ENCODE measurements around the gene RTN4RL2. TPM values are rescaled to one million over a fixed set of nuclear protein-coding genes. Genes with fewer than 3 reads are reported as not detected.

Gene RTN4RL2
- total and polyA plus RNA-seq, 9 of the 15 experiments (the other 6 are each of a cell fraction or from before 2014, with no cell fraction given) = 0.06 to 1.9 (median 0.34) TPM; not detected in 4

DNA sequence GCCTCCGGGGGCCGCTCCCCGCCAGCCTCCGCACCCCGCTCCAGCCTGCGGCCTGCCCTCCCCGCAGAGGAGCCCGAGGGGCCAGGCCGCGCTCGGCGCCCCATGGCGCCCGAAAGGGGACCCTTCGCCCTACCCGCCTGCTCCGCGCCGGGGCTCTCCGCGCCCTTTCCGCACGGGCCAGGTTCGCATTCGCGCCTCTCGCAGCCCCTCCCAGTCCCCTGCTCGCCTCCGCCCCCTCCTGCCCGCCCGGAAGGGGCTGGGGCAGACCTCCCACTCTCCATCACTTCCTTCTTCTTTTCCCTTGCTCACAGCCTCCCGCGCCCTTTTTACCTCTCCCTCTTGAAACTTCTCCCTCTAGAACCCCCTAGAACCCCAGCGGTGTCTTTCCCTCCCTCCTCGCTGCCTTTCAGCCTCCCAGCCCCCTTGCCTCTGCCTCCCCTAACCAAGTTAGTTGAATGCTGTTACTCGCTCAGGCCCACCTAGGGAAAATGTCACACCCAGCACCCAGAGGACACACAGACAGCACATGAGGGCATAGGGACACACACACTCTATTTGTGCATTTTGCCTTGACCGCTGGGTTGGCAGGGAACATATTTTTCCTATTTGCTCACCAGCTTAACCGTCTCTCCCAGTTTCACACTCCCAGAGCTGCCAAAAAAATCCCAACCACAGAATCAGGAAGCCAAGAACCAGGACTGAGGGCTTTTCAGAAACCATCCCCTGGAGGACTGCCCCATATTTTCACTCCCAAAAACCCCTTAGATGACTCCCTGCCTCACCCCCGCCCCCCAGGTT lies 33.2 kb upstream of the RTN4RL2 start, which contains the start of gene SLC43A3 (continued):
- TF ChIP-seq, protein P1, sequence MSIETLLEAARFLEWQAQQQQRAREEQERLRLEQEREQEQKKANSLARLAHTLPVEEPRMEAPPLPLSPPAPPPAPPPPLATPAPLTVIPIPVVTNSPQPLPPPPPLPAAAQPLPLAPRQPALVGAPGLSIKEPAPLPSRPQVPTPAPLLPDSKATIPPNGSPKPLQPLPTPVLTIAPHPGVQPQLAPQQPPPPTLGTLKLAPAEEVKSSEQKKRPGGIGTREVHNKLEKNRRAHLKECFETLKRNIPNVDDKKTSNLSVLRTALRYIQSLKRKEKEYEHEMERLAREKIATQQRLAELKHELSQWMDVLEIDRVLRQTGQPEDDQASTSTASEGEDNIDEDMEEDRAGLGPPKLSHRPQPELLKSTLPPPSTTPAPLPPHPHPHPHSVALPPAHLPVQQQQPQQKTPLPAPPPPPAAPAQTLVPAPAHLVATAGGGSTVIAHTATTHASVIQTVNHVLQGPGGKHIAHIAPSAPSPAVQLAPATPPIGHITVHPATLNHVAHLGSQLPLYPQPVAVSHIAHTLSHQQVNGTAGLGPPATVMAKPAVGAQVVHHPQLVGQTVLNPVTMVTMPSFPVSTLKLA (conservative IDR thresholded peaks at IDR 0.05) = peak in 1 of 2 experiments; percentile 34; a peak in 1 of 4 replicates
- TF ChIP-seq, protein P2, sequence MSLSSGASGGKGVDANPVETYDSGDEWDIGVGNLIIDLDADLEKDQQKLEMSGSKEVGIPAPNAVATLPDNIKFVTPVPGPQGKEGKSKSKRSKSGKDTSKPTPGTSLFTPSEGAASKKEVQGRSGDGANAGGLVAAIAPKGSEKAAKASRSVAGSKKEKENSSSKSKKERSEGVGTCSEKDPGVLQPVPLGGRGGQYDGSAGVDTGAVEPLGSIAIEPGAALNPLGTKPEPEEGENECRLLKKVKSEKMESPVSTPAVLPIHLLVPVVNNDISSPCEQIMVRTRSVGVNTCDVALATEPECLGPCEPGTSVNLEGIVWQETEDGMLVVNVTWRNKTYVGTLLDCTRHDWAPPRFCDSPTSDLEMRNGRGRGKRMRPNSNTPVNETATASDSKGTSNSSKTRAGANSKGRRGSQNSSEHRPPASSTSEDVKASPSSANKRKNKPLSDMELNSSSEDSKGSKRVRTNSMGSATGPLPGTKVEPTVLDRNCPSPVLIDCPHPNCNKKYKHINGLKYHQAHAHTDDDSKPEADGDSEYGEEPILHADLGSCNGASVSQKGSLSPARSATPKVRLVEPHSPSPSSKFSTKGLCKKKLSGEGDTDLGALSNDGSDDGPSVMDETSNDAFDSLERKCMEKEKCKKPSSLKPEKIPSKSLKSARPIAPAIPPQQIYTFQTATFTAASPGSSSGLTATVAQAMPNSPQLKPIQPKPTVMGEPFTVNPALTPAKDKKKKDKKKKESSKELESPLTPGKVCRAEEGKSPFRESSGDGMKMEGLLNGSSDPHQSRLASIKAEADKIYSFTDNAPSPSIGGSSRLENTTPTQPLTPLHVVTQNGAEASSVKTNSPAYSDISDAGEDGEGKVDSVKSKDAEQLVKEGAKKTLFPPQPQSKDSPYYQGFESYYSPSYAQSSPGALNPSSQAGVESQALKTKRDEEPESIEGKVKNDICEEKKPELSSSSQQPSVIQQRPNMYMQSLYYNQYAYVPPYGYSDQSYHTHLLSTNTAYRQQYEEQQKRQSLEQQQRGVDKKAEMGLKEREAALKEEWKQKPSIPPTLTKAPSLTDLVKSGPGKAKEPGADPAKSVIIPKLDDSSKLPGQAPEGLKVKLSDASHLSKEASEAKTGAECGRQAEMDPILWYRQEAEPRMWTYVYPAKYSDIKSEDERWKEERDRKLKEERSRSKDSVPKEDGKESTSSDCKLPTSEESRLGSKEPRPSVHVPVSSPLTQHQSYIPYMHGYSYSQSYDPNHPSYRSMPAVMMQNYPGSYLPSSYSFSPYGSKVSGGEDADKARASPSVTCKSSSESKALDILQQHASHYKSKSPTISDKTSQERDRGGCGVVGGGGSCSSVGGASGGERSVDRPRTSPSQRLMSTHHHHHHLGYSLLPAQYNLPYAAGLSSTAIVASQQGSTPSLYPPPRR (CRISPR knock-in tag; IDR thresholded peaks at IDR 0.05; ENCODE audit: borderline replicate concordance) = no peak
- TF ChIP-seq RFX7 (CRISPR knock-in tag; IDR thresholded peaks at IDR 0.05) (no peak), JUNB (CRISPR knock-in tag; conservative IDR thresholded peaks at IDR 0.05) (no peak), MYBL2 (IDR thresholded peaks at IDR 0.05; ENCODE audit: low read depth) (no peak), MYBL2 (CRISPR knock-in tag; IDR thresholded peaks at IDR 0.05; ENCODE audit: borderline replicate concordance) (no peak), HOXB6 (CRISPR knock-in tag; IDR thresholded peaks at IDR 0.05; ENCODE audit: borderline replicate concordance) (no peak), MYNN (IDR thresholded peaks at IDR 0.05) (no peak), MYNN (CRISPR knock-in tag; IDR thresholded peaks at IDR 0.05) (no peak), KDM2B (CRISPR knock-in tag; IDR thresholded peaks at IDR 0.05) (no peak), WHSC1 (IDR thresholded peaks at IDR 0.05; ENCODE audit: low read length) (no peak), SMARCC2 (IDR thresholded peaks at IDR 0.05; ENCODE audit: low read depth) (no peak), SRSF7 (optimal IDR thresholded peaks at IDR 0.05; ENCODE audit: low read depth, low read length) (no peak), IRF2 (CRISPR knock-in tag; IDR thresholded peaks at IDR 0.05) (no peak), TCF3 (CRISPR knock-in tag; IDR thresholded peaks at IDR 0.05) (no peak), GATAD2B (IDR thresholded peaks at IDR 0.05; ENCODE audit: borderline replicate concordance) (no peak), ARNT (IDR thresholded peaks at IDR 0.05) (0 out of 4 replicates have a peak, but pooled peaks of 1 of the 2 experiments have one; percentile 59)
- TF ChIP-seq, protein P3, sequence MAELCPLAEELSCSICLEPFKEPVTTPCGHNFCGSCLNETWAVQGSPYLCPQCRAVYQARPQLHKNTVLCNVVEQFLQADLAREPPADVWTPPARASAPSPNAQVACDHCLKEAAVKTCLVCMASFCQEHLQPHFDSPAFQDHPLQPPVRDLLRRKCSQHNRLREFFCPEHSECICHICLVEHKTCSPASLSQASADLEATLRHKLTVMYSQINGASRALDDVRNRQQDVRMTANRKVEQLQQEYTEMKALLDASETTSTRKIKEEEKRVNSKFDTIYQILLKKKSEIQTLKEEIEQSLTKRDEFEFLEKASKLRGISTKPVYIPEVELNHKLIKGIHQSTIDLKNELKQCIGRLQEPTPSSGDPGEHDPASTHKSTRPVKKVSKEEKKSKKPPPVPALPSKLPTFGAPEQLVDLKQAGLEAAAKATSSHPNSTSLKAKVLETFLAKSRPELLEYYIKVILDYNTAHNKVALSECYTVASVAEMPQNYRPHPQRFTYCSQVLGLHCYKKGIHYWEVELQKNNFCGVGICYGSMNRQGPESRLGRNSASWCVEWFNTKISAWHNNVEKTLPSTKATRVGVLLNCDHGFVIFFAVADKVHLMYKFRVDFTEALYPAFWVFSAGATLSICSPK (IDR thresholded peaks at IDR 0.05; ENCODE audit: borderline replicate concordance) = peak; percentile 65; the same call in 1 of the 2 replicates
- TF ChIP-seq, protein P4, sequence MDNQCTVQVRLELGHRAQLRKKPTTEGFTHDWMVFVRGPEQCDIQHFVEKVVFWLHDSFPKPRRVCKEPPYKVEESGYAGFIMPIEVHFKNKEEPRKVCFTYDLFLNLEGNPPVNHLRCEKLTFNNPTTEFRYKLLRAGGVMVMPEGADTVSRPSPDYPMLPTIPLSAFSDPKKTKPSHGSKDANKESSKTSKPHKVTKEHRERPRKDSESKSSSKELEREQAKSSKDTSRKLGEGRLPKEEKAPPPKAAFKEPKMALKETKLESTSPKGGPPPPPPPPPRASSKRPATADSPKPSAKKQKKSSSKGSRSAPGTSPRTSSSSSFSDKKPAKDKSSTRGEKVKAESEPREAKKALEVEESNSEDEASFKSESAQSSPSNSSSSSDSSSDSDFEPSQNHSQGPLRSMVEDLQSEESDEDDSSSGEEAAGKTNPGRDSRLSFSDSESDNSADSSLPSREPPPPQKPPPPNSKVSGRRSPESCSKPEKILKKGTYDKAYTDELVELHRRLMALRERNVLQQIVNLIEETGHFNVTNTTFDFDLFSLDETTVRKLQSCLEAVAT (IDR thresholded peaks at IDR 0.05) = peak; percentile 65 to 66; a peak in 2 of 4 replicates
